Prostate gland (tissue), 2 donors: ENCODE data around the gene ZMAT2.

Experiments used
- CTCF ChIP-seq, 4 experiments: fragments of 200-600 bp in 2 of 4; fragments of 450-650 bp in 2 of 4; sonication (generic) in 2 of 4; IDR thresholded peaks; 1 replicate in 3 of 4; 2 replicates in 1 of 4; pipeline ENCODE4 v1.5.1; 2016 to 2019; ENCODE audit warnings: antibody characterized with exemption in 4 of 4, mild to moderate bottlenecking in 2 of 4, moderate library complexity in 2 of 4
- POLR2A ChIP-seq: fragments of 450-650 bp; IDR thresholded peaks from one replicate; pipeline ENCODE4 v1.6.1; 2016; ENCODE audit warnings: antibody characterized with exemption, mild to moderate bottlenecking

GRCh38 chr5:140711794-140712193 lies 11.5 kb downstream of the ZMAT2 start:
- TF ChIP-seq CTCF (IDR thresholded peaks at IDR 0.05) = no peak
- TF ChIP-seq POLR2A = no peak
